GM21390 (cell line): ENCODE data around the gene GPR107.

Experiments used
- ATAC-seq: cut with Tn5 transposase; IDR thresholded peaks from one replicate; pipeline ENCODE4 v1.9.1; 2021; ENCODE audit not compliant: unreplicated experiment

Gene GPR107

DNA sequence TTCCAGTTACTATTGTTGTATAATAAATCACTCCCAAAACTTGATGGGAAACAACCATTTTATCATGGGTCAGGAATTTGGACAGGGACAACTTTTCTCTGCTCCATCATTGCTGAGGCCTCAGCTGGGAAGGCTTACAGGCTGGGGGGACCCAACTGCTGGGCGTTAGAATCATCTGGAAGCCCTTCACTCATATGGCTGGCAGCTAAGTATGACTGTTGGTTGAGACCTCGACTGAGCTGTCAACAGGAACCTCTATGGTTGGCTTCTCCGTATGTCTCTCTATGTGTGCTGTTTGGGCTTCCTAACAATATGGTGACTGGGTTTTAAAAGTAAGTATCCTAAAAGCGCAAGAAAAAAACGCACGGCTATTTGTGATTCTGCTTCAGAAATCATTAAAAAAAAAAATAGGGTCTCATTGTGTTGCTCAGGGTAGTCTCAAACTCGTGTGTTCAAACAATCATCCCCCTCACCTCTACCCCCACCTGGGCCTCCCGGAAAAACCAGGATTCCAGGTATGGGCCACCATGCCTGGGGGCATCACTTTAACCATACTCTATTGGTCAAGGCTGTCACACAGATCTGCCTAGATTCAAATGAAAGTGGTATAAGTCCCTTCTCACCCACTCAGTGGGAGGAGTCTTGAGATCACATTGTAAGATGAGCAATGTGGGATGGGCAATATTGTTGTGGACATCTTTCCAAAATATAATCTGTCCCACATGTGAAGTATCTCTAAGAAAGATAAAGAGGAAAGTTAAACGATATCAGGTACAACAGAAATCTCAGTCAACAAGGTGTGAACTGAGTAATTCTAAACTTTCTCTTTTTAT, 26.0 kb upstream of the GPR107 start:
- no peak for ATAC-seq

DNA sequence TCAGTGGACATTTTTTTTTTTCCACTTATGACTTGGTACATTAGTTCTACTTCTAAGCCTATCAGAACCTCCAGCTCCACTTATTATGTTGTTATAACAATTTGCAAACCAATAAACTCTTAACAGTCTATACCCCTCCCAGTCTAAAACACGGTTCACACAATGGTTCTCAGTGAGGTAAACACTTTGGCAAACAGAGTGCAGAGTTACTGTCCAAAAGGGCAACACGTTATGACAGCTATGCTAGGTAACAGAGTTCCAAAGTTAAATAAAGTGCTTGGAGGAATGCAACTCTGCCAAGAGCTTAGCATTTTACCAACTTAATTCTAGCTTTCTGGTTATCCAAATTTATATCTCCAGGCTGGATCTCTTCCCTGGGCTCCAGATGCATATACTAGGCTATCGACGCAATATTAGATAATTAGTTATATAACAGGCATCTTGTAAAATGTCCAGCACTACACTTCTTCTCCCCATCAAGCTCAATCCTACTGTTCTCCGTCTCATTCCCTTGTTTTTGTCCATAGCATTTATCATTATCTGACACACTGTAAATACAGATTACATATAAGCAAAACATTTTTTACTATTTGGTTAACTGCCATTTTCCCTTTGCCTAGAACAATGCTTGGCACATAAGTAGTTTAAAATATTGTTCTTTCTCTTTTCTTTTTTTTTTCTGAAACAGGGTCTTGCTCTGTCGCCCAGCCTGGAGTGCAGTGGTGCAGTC, 25.0 kb upstream of the GPR107 start:
- no peak for ATAC-seq

DNA sequence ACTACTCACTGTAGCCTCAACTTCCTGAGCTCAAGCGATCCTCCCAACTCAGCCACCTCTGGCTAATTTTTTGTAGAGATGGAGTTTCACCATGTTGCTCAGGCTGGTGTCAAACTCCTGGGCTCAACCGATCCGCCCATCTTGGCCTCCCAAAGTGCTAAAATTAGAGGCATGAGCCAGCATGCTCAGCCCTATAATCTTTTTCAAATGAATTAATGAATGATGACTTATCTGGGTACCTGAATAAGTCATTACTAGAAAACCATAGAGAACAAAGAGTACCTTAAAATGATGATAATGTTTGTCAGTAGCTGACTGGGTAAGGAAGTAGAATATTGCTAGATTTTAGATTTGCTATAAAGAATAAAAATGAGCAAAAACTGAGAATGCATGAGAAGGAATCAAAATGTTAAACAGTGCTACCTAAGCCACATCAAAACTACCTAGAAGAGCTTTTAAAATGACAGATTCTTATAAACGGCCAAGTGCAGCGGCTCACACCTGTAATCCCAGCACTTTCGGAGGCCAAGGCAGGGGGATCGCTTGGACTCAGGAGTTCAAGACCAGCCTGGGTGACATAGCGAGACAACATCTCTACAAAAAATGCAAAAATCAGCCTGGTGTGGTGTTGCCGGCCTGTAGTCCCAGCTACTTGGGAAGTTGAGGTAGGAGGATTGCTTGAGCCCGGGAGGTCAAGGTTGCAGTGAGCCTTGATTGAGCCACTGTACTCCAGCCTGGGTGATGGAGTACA, 24.3 kb upstream of the GPR107 start:
- ATAC-seq: no peak

DNA sequence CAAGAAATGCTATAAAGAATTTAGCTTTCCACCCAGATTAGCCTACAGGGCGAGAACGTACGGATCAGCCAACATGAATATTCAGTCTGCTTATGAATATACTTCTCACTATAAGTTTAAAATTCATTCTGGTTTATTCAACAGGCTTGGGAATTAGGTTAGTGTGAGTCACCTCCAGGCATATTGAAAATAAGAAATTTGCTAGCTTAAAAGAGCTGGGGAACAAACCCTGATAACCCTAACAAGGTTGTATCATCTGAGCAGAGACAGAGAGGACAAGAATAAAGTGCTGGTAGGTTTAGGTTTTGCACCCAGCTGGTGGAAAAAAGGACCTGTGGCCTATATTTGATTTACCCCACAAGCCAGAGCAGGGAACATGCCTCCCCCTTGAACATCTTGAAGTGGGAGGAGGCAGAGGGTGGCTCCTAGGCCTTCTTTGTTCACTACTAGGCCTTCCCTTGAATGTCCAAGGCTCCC, 23.0 kb upstream of the GPR107 start:
- no peak for ATAC-seq

- ATAC-seq: no peak
Observed at GRCh38 chr9:130034570-130034969, 19.1 kb upstream of the GPR107 start.

DNA sequence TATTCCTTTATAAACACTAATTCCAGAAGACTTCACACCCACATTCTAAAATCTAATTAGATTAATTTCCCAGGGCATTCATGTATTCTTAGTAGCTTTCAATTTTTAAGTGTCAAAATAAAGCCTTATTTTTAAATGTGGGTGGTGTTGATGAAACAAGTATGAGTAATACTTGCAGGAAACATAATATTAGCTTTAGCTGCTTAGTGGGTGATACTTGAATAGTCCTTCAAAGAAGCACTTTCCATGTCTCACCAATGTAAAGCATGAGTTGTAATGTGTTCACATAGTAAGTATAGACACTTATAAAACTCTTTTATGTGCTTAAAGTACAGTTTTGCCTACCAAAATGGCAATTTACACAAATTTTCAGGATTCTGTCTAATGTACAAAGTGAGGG, 17.6 kb upstream of the GPR107 start:
- no peak for ATAC-seq

DNA sequence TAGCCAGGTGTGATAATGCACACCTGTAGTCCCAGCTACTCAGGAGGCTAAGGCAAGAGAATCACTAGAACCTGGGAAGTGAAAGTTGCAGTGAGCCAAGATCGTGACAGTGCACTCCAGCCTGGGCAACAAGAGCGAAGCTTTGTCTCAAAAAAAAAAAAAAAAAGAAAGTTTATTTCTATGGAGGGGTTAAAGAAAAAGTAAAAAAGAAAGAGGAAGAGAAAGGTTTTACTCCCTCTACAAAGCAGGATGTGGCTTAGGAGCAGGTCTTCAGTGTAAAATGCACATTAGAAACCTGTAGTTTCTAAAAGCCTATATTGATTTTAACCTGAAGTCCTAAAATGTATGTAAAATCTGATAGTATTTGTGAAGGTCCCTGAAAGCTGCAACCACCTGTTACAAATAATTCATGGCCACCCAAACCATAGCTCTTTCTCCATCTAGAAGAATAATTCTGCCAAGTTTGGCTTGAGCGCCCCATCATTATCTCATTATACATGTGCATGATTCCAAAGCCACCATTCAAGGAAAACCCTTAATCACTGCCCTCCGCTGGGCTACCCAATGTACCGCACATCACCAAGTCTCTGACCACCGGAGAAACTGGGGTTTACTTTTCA, 14.1 kb upstream of the GPR107 start:
- ATAC-seq: no peak

DNA sequence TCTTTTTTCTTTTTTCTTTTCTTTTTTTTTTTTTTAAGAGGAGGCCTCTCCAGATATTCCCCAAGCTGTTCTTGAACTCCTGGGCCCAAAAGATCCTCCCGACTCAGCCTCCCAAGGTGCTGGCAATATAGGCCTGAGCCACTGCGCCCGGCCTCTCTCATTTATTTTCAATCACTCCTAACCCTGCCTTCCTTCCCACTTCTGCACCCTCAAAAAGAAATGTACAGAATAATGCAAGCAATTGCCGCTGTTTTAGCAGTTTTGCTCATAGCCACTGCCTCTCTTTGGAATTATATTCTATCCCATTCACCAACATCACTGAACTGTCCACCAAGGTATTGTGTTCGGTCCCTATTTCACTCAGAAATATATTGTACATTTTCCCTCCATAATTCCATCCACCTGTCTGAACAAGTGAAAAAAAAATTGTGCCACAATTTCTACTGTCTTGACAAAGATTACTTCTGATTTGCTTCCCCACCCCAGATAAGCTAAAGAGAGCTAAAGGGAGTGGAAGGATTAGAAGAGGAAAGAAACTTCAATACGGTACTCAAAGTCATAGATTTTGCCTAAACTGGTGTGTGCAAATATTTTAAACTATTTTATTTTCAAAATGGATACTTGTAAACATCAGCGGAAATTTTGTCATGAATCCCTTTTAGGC, 12.6 kb upstream of the GPR107 start:
- ATAC-seq: no peak

- no peak for ATAC-seq
Observed at GRCh38 chr9:130041648-130042405, 11.9 kb upstream of the GPR107 start.

DNA sequence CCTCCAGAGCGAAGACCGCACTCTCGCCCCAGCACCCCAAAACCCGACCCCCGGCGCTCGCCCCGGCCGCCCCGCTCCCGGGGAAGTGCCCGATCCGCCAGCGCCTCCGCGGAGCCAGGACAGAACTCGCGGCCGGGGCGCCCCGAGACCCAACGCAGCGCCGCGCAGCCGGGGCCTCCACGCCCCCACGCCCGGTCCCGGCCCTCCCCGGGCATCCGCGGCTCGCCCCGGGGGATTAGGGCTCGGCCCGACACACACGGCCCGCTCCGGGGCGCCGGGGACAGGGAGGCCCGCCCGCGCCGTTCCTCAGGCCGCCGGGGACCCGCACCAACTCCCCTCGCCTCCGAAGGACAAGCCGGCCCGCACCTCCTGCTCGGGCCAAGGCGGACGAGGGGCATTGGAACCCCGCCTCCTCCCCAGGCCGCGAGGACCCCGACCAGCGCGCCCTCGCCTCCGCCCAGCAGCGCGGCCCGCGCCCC, 11.3 kb upstream of the GPR107 start:
- peak; percentile 0 for ATAC-seq

- ATAC-seq: peak; percentile 33
Observed at GRCh38 chr9:130042885-130043653, 10.6 kb upstream of the GPR107 start, which contains the start of gene FNBP1. Gene FNBP1, minus strand, starts transcription at chr9:130043189. Its CDS starts 214 bp downstream, at chr9:130042975.

- ATAC-seq: no peak
Observed at GRCh38 chr9:130043654-130044623, 9.8 kb upstream of the GPR107 start.

GRCh38 chr9:130045725-130046450, 7.8 kb upstream of the GPR107 start:
- no peak for ATAC-seq

DNA sequence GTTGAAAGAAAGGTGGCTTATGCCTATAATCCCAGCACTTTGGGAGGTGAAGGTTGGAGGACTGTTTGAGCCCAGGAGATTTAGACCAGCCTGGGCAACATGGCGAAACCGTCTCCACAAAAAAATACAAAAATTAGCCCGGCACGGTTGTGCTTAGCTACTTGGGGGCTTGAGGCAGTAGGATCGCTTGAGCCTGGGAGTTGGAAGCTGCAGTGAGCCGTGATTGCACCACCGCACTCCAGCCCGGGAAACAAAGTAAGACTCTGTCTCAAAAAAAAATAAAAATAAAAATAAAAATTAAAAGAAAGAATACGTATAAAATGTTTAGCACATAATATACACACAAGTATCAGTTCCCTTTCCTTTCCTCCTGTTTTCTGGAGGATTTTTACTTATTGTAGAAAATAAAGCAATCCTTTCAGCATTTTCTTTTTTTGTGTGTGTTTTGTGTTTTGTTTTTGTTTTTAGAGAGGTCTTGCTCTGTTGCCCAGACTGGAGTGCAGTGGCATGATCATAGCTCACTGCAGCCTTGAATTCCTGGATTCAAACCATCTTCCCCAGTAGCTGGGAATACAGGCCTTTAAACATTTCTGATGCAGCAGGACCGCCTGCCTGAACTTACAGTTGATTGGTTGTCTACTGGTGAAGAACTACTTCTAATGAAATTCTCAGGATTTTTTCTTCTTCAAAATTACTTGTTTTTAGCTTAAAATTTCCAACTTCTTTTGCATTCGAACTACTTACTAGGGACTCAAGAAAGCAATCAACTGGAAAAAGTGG, 4.1 kb upstream of the GPR107 start:
- ATAC-seq: no peak

DNA sequence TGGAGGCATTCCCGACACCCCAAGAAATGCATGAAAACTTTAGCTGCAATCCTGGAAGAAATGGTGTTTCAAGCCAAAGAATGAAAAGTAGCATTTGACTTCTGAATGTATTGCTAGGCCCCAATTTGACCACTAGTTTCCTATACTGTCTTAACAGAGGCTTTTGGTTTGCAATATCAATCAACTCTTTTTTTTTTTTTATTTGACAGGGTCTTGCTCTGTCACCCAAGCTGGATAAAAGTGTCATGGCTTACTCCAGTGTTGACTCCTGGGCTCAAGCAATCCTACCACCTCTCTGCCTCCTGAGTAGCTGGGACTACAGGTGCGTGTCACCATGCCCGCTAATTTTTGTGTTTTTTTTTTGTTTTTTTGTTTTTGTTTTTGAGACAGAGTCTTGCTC, 3.2 kb upstream of the GPR107 start:
- ATAC-seq: no peak

DNA sequence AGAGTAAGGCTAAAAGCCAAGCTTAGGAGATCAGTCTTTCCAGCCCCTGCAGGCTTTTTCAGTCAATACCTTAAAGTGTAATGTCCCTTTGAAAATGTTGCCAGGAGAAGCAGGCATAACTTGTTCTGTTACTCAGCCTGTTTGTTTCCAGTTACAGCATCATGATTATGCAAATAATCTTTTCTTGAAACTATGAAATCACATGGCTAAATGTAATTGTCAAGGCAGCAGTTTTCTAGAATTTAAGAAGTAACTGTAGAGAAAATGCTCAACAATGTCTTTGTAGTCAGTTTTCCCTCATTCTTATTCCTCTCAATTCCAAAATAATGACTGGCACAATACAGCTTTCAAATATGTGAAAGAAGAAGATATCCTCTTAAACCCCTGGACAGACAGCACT, 1.9 kb upstream of the GPR107 start:
- no peak for ATAC-seq
